H9 (cell line): ENCODE measurements around the gene ABCA7. TPM values are rescaled to one million over a fixed set of nuclear protein-coding genes. Genes with fewer than 3 reads are reported as not detected.
A peak's percentile ranks its signal among the peaks of the same experiment; 100 is the strongest.

Source experiments
- DNase-seq: peaks from one replicate; pipeline ENCODE4 v3.0.0-alpha.2; 2017
- H2AFZ ChIP-seq: one replicate; pipeline ENCODE4 v1.6.1; 2013; ENCODE audit warnings: mild to moderate bottlenecking, low read length, control low read depth, moderate library complexity
- H2AK5ac ChIP-seq: 2 replicates; pipeline ENCODE4 v1.6.1; 2013; ENCODE audit warnings: low read length, control low read depth, mixed read lengths; ENCODE audit not compliant: insufficient read length
- H2BK120ac ChIP-seq: one replicate; pipeline ENCODE4 v1.6.1; 2013; ENCODE audit warnings: low read depth, mild to moderate bottlenecking, low read length, control low read depth, inconsistent platforms; ENCODE audit not compliant: poor library complexity, severe bottlenecking
- H2BK12ac ChIP-seq: 2 replicates; pipeline ENCODE4 v1.6.1; 2013; ENCODE audit warnings: low read length, control low read depth, mixed read lengths, low read depth; ENCODE audit not compliant: insufficient read length
- H2BK15ac ChIP-seq: 2 replicates; pipeline ENCODE4 v1.6.1; 2013; ENCODE audit warnings: low read depth, low read length, control low read depth
- H2BK20ac ChIP-seq: one replicate; pipeline ENCODE4 v1.6.1; 2013; ENCODE audit warnings: low read depth, mild to moderate bottlenecking, low read length, control low read depth, inconsistent platforms; ENCODE audit not compliant: poor library complexity, severe bottlenecking
- H2BK5ac ChIP-seq: 2 replicates; pipeline ENCODE4 v1.6.1; 2013; ENCODE audit warnings: low read length, control low read depth, mixed read lengths; ENCODE audit not compliant: insufficient read length
- H3K14ac ChIP-seq: 2 replicates; pipeline ENCODE4 v1.6.1; 2013; ENCODE audit warnings: low read length, control low read depth; ENCODE audit not compliant: insufficient read depth
- H3K18ac ChIP-seq: 2 replicates; pipeline ENCODE4 v1.6.1; 2013; ENCODE audit warnings: low read depth, mild to moderate bottlenecking, mixed read lengths, low read length, control low read depth; ENCODE audit not compliant: insufficient read length
- H3K23ac ChIP-seq: 2 replicates; pipeline ENCODE4 v1.6.1; 2013; ENCODE audit warnings: low read length, control low read depth, mixed read lengths, low read depth; ENCODE audit not compliant: insufficient read length
- H3K23me2 ChIP-seq: 2 replicates; pipeline ENCODE4 v1.6.1; 2013; ENCODE audit warnings: low read depth, mild to moderate bottlenecking, mixed read lengths, low read length, control low read depth; ENCODE audit not compliant: insufficient read length, poor library complexity, severe bottlenecking
- H3K27ac ChIP-seq: 2 replicates; pipeline ENCODE4 v1.5.1; 2013; ENCODE audit warnings: low read length, control low read depth, mixed read lengths, low read depth; ENCODE audit not compliant: insufficient read length
- H3K27me3 ChIP-seq: 2 replicates; pipeline ENCODE4 v1.6.1; 2013; ENCODE audit warnings: low read length, control low read depth, inconsistent platforms; ENCODE audit not compliant: insufficient read depth
- H3K4ac ChIP-seq: 2 replicates; pipeline ENCODE4 v1.6.1; 2013; ENCODE audit warnings: low read depth, mild to moderate bottlenecking, control low read depth, inconsistent platforms, low read length, moderate library complexity
- H3K4me1 ChIP-seq: 2 replicates; pipeline ENCODE4 v1.6.1; 2013; ENCODE audit warnings: low read length, control low read depth, inconsistent platforms; ENCODE audit not compliant: insufficient read depth
- H3K4me2 ChIP-seq: 2 replicates; pipeline ENCODE4 v1.6.1; 2013; ENCODE audit warnings: low read length, control low read depth, mixed read lengths; ENCODE audit not compliant: insufficient read length, insufficient read depth
- H3K56ac ChIP-seq: 2 replicates; pipeline ENCODE4 v1.6.1; 2013; ENCODE audit warnings: low read depth, mild to moderate bottlenecking, mixed read lengths, low read length, control low read depth; ENCODE audit not compliant: insufficient read length
- H3K79me1 ChIP-seq: 2 replicates; pipeline ENCODE4 v1.6.1; 2013; ENCODE audit warnings: low read depth, mild to moderate bottlenecking, moderate library complexity, low read length, control low read depth, inconsistent platforms; ENCODE audit not compliant: insufficient read depth, poor library complexity, severe bottlenecking
- H3K79me2 ChIP-seq: 2 replicates; pipeline ENCODE4 v1.6.1; 2013; ENCODE audit warnings: low read length, control low read depth, inconsistent platforms; ENCODE audit not compliant: insufficient read depth
- H3K9ac ChIP-seq: 2 replicates; pipeline ENCODE4 v1.6.1; 2013; ENCODE audit warnings: low read length, control low read depth, mixed read lengths; ENCODE audit not compliant: insufficient read length; ENCODE audit errors: extremely low read depth
- H3K9me3 ChIP-seq: one replicate; pipeline ENCODE4 v1.6.1; 2013; ENCODE audit warnings: low read depth, low read length, inconsistent platforms; ENCODE audit not compliant: control insufficient read depth
- H3T11ph ChIP-seq: one replicate; pipeline ENCODE4 v1.6.1; 2013; ENCODE audit warnings: mild to moderate bottlenecking, low read length, control low read depth, inconsistent platforms
- H4K20me1 ChIP-seq: one replicate; pipeline ENCODE4 v1.6.1; 2013; ENCODE audit not compliant: control insufficient read depth, insufficient read length, insufficient read depth
- H4K5ac ChIP-seq: 2 replicates; pipeline ENCODE4 v1.6.1; 2013; ENCODE audit warnings: low read depth, mild to moderate bottlenecking, mixed read lengths, low read length, control low read depth; ENCODE audit not compliant: insufficient read length
- H4K8ac ChIP-seq: replicated peaks from 2 replicates; pipeline ENCODE4 v1.6.1; 2013; ENCODE audit warnings: low read length, control low read depth, mixed read lengths, low read depth; ENCODE audit not compliant: insufficient read length
- H4K91ac ChIP-seq: 2 replicates; pipeline ENCODE4 v1.6.1; 2013; ENCODE audit warnings: low read depth, mild to moderate bottlenecking, moderate library complexity, mixed read lengths, low read length, control low read depth; ENCODE audit not compliant: insufficient read length
- H3K27ac Mint-ChIP-seq, 3 experiments: 2 replicates in 2 of 3; 3 replicates in 1 of 3; pipeline ENCODE4 v1.8.0; 2020 to 2021; ENCODE audit warnings: mixed read lengths in 3 of 3, mild to moderate bottlenecking in 1 of 3, moderate library complexity in 1 of 3
- H3K27me3 Mint-ChIP-seq: 2 replicates; pipeline ENCODE4 v1.8.0; 2021; ENCODE audit warnings: low read depth, mild to moderate bottlenecking, moderate library complexity, mixed read lengths
- H3K36me3 Mint-ChIP-seq, 3 experiments: 2 replicates in 2 of 3; 3 replicates in 1 of 3; pipeline ENCODE4 v1.8.0; 2020 to 2021; ENCODE audit warnings: low read depth in 3 of 3, mixed read lengths in 3 of 3; ENCODE audit not compliant: insufficient read depth in 1 of 3
- H3K4me1 Mint-ChIP-seq, 2 experiments: 2 replicates each; pipeline ENCODE4 v1.8.0; 2020; ENCODE audit warnings: mixed read lengths in 2 of 2
- H3K4me3 Mint-ChIP-seq, 2 experiments: 2 replicates in 1 of 2; 3 replicates in 1 of 2; pipeline ENCODE4 v1.8.0; 2020 to 2021; ENCODE audit warnings: mild to moderate bottlenecking in 2 of 2, mixed read lengths in 2 of 2, moderate library complexity in 1 of 2
- H3K9me3 Mint-ChIP-seq, 2 experiments: 2 replicates in 1 of 2; 3 replicates in 1 of 2; pipeline ENCODE4 v1.8.0; 2020; ENCODE audit warnings: mild to moderate bottlenecking in 2 of 2, mixed read lengths in 2 of 2, moderate library complexity in 1 of 2
- WGBS: extraction: QIAGEN DNeasy Blood & Tissue Kit; methylation state at CpG from one replicate; pipeline ENCODE4 v1.1.7; 2013; ENCODE audit warnings: missing lambda C conversion rate, low lambda C conversion rate, mixed read lengths; ENCODE audit not compliant: insufficient read length; ENCODE audit errors: extremely low coverage; 5-methylcytosine and 5-hydroxymethylcytosine counted together
- total RNA-seq: library from RNA; stranded (reverse); gene quantifications from 2 replicates; pipeline ENCODE4 v1.2.1, GENCODE V29; 2021
- TF ChIP-seq, protein P1 (sequence below): fragments of 200-600 bp; sonication (generic); conservative IDR thresholded peaks from 3 replicates; pipeline ENCODE4 v1.8.0; 2021; ENCODE audit warnings: antibody characterized with exemption, mild to moderate bottlenecking

ABCA7 gene
- total RNA-seq, 1 experiment from 2014 or later = 34.6 TPM

GRCh38 chr19:1082165-1082927 lies 42.4 kb downstream of the ABCA7 start:
- no peak overlapping the region for H2BK15ac ChIP-seq
- H3K9me3 Mint-ChIP-seq = no peaks in the 10 kb centered on the region
- H3T11ph ChIP-seq = no peak overlapping the region
- TF ChIP-seq, protein P1, sequence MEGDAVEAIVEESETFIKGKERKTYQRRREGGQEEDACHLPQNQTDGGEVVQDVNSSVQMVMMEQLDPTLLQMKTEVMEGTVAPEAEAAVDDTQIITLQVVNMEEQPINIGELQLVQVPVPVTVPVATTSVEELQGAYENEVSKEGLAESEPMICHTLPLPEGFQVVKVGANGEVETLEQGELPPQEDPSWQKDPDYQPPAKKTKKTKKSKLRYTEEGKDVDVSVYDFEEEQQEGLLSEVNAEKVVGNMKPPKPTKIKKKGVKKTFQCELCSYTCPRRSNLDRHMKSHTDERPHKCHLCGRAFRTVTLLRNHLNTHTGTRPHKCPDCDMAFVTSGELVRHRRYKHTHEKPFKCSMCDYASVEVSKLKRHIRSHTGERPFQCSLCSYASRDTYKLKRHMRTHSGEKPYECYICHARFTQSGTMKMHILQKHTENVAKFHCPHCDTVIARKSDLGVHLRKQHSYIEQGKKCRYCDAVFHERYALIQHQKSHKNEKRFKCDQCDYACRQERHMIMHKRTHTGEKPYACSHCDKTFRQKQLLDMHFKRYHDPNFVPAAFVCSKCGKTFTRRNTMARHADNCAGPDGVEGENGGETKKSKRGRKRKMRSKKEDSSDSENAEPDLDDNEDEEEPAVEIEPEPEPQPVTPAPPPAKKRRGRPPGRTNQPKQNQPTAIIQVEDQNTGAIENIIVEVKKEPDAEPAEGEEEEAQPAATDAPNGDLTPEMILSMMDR = no peak
- H3K4ac ChIP-seq = no peak overlapping the region
- H4K20me1 ChIP-seq = no peaks in the 10 kb centered on the region
- WGBS = no CpG with 5 or more reads among the region's 51 CpGs
- H3K27ac Mint-ChIP-seq = peak overlapping the region; percentile 92 to 94 (median 93); a peak in 5 of 7 replicates
- no peak overlapping the region for H3K9ac ChIP-seq
- H3K36me3 Mint-ChIP-seq = peaks cover 10 to 45% (median 37%) of the 10 kb centered on the region in 3 experiments; a peak in 6 of 7 replicates
- H3K79me1 ChIP-seq = no peaks in the 10 kb centered on the region
- peaks cover 3 to 9% of the 10 kb centered on the region in 2 experiments; a peak in 2 of 4 replicates for H3K4me1 Mint-ChIP-seq
- no peaks in the 10 kb centered on the region for H3K9me3 ChIP-seq
- no peaks in the 10 kb centered on the region for H3K27me3 ChIP-seq
- no peaks in the 10 kb centered on the region for H3K23me2 ChIP-seq
- no peak overlapping the region for H3K14ac ChIP-seq
- no peak overlapping the region for H2BK5ac ChIP-seq
- H3K27ac ChIP-seq = no peak overlapping the region
- H3K4me1 ChIP-seq = no peaks in the 10 kb centered on the region
- peak overlapping the region; percentile 26 for H3K4me2 ChIP-seq
- DNase-seq = peak; percentile 100
- H3K23ac ChIP-seq = no peak overlapping the region
- no peak overlapping the region for H2BK20ac ChIP-seq
- H2BK12ac ChIP-seq = no peak overlapping the region
- no peak overlapping the region for H4K91ac ChIP-seq
- H3K79me2 ChIP-seq = no peaks in the 10 kb centered on the region
- H2BK120ac ChIP-seq = no peak overlapping the region
- H4K5ac ChIP-seq = no peak overlapping the region
- no peak overlapping the region for H4K8ac ChIP-seq
- H3K56ac ChIP-seq = no peak overlapping the region
- H3K4me3 Mint-ChIP-seq = peak overlapping the region; percentile 73 to 78
- H2AK5ac ChIP-seq = no peak overlapping the region
- H3K27me3 Mint-ChIP-seq = peaks cover 1% of the 10 kb centered on the region
- H3K18ac ChIP-seq = no peak overlapping the region
- no peak overlapping the region for H2AFZ ChIP-seq
